RPMI7951 (cell line): Measurements from ENCODE around the gene ASB2. TPM values are rescaled to one million over a fixed set of nuclear protein-coding genes. Genes with fewer than 3 reads are reported as not detected.

Experiments
- DNase-seq: peaks from one replicate; pipeline ENCODE4 v3.0.0-alpha.2; 2012; ENCODE audit warnings: low read depth
- total RNA-seq: library from RNA; depleted of rRNA; stranded (reverse); fragments of >200 nt; shearing (Covaris generic); gene quantifications from 2 replicates; pipeline ENCODE4 v1.2.3, GENCODE V29; 2014; rRNA removed

Gene ASB2
- total RNA-seq, 1 experiment from 2014 or later, result 0.36 TPM

DNA sequence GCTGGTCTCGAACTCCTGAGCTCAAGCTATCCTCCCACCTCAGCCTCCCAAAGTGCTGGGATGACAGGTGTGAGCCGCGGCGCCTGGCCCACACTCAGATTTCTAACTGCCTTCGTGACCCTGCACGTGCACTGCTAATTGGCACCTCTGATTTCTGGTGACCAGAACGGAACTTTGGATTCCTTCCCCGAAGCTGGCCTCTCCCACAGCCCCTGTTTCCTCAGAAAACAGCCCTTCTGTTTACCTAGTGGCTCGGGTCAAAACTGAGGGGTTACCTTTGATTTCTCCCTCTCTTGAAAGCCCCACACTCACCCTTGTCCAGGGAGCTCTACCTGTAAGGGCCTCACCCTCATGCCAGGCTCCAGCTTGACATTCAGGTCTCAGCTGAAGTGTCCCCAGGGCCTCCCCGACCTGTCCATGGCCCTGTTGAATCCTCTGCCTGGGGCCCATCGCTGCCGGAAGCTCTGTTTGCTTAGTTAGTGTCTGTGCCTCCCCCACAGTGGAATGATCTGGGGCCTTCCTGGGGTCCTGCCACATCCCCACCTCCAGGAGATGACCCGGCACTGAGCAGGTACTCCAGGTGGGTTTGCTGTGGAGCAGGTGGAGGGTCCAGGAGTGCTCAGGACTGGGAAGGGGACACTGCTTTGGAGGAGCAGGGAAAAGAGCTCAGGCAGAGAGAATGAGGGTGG is 73.6 kb downstream of the ASB2 start:
- no peak for DNase-seq

- no peak for DNase-seq
Observed at GRCh38 chr14:93901813-93902212, 74.6 kb downstream of the ASB2 start.

DNA sequence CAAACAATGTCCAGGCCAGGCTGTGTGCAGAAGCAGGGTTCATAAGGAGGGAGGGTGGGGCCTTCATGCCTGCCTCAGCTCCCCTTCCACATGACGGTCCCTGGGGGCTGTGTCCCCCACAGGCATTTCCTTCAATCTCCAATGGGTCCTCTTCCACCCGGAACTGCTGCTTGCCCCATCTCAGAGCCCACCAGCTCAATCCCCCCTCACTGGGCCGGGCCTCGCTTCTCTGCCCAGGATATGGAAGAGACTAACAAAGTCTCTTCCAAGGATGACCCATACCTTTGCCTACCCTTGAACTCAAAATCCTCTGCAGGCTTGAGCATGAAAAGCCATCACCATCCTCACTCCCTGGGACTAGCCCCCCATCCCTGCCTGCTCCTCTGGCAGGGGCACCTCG is 77.6 kb downstream of the ASB2 start:
- no peak for DNase-seq

GRCh38 chr14:93898081-93898611 is 78.2 kb downstream of the ASB2 start:
- no peak for DNase-seq

DNA sequence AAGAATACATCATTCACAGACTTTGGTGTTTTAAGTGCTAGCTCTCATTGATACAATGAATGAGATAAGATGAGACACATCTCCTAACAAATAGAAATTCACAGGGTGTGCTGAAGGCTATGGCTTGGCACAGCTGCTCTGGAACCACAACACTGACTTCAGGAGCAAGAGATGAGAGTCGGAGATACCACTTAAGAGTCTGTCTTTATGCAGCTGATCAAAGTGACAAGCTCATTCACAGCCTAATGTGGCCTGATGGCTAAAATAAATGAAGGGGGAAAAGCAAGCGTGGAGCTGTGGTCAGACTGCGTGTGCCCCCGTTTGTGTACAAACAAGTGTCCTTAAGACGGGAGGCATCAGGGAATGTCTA is 78.9 kb downstream of the ASB2 start:
- DNase-seq, result no peak

DNA sequence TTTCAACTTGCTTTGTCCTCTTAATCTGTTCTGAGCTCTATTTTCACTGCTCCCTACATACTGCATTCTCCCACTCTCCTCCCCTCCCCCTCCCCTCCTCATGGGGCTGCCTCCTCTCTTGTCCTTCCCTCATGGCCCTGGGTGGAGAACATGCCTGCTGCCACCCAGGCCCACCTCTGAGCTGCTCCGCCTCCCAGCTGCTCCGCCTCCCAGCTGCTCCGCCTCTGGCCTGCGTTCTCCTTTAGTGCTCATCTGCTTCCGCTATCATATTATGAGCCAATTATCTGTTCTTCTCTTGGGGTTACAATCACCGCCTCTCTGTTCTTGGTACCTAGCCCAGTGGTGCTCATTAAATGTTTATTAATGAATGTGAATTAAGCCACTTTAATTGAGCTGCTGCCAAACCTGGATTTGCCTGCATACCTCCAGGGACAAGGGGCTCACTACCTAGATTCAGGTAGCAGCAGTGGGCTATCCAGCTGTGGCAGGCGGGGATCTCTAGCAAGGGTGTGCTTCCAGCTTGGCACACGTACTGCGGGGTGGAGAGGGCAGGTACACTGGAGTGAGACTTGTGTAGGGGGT is 81.3 kb downstream of the ASB2 start:
- no peak for DNase-seq

- DNase-seq, result no peak
Observed at GRCh38 chr14:93893661-93894261, 82.6 kb downstream of the ASB2 start.

DNA sequence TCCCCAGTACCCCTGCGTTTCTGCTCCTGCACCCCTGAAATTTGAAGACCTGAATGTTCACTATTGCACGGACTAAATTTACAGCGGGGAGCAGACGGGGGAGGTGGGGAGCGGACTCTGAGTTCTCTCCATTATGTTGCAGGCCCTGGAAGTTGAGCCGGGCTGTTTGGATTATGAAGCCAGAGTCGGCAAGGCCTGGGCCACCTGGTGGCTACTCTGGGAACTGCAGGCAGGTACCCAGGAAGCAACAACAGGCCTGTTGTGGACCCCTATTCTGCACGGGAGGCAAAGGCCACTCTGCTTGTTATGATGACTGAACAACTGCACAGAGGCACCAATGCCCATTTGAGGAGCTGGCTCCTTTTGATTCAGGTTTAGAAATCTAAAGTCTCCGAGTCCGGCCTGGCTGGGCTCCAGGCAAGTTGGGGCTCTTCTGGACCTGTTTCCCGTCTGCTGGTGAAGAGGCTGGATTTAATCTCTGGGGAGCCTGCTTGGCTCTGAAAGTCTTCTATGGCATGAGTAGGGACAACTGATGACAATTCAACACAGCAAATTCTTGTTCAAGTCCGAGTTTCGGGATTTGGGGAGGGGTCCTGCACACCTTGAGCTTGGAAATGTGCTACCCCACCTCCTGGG is 83.3 kb downstream of the ASB2 start:
- DNase-seq, result peak; percentile 32

- DNase-seq, result no peak
Observed at GRCh38 chr14:93892505-93892839, 83.9 kb downstream of the ASB2 start.

DNA sequence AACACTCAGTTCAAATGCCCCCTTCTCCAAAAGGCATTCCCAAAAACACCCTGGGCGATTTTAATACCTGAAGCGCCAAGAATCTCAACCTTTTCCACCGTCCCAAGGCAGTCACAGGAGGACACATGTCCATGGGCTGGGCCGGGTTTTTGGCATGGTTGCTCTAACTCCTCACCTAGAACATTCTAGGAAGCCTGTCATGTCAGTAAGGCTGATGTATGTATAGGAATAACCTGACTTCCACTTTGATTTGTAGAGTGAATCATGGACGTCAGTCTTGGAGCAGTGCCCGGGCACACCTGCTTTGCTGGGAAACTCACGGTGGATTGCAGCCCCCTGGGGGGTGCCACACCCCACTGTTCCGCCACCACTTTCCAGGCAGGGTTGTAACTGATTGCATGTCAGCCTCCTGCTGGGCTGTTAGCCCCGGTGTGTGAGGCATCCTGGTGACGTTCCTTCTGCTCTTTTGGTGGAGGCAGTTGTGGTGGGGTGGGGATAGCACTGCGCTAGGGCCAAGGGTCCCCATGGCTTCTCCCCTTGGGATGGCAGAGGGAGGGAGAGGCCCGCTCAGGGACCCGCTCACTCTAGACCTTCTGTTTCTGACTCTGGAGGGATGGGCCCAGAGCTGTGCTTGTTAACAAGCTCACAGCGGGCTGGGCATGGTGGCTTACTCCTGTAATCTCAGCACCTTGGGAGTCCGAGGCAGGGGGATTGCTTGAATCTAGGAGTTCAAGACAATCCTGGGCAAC is 84.4 kb downstream of the ASB2 start:
- DNase-seq, result no peak

DNA sequence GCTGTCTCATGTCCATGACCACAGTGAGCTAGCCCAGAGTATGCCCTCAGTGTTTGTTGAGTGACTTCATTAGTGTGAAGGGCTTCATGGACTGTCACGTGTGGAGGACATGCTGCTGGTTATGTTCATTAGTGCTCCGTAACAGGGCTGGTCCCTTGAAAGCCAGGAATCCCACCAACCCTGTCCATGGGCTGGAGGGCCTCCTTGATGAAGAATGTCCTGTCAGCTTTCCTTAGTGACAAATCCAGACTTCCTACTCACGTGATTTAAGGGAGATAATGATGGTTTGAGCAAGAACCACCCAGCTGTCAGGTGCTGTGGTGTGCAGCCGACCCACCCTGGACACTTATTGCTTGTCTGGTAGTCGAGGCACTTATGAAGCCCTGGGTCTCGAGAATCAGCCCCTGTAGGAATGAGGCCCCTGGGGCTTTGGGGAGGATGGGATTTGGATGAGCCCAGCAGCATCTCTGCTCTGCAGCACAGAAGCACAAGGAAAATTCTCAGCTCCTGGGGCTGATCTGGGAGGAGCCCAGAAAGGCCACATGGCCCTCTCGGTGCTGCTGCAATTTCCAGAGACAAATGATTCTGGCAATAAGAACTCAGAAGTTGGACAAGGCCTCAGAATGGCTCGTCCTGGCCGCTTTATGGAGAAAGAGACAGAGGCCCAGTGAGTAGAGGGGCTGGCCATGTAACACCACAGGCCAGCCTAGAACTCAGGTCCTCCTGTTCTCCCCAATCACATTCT is 86.5 kb downstream of the ASB2 start:
- no peak for DNase-seq

DNA sequence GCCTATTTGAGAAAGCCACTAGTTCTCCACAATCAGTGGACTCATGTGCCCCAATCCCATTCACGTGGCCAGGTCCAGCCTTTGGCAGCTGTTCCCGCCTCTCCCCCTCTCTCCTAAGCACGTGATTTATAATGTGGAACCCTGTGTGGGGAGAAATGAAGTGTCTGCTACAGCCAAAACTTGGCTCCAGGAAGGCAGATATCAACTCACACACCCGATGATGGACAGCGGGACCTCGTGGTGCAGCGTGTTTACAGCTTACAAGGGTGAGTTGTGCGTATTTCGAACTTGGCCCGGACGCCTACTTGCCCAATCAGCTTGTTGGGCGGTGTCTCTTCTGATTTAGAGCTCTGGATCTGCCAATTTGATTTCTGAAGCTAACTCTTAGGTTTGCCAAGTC is 87.4 kb downstream of the ASB2 start:
- no peak for DNase-seq

GRCh38 chr14:93884950-93885349 is 91.4 kb downstream of the ASB2 start:
- no peak for DNase-seq

Other genes with a start within 250 kb of the ASB2 start
- gene PRIMA1, start 188.1 kb downstream of the ASB2 start, total RNA-seq, result 0.20 and 0.24 TPM in 2 replicates
- not detected in 2 replicates for gene FAM181A, start 49.2 kb downstream of the ASB2 start, total RNA-seq
- gene CCDC197, start 20.7 kb upstream of the ASB2 start, total RNA-seq, result not detected in 2 replicates
- gene OTUB2, start 49.8 kb upstream of the ASB2 start, total RNA-seq, result 1.5 and 1.6 TPM in 2 replicates
- 115 and 151 TPM in 2 replicates for gene DDX24, start 104.6 kb upstream of the ASB2 start, total RNA-seq
- gene IFI27L1, start 104.7 kb upstream of the ASB2 start, total RNA-seq, result 8.9 and 20.8 TPM in 2 replicates
- gene IFI27, start 134.2 kb upstream of the ASB2 start, total RNA-seq, result 11.3 and 28.8 TPM in 2 replicates
- 190 and 212 TPM in 2 replicates for gene IFI27L2, start 153.0 kb upstream of the ASB2 start, total RNA-seq
- gene PPP4R4, start 197.8 kb upstream of the ASB2 start, total RNA-seq, result 0.36 and 0.39 TPM in 2 replicates